ENCODE measurements around the gene ZNF665.

- TF ChIP-seq USF1 (IDR thresholded peaks at IDR 0.05; ENCODE audit: borderline replicate concordance, extremely low read length, insufficient read depth, low read depth, low read length) (no peak), MYC (IDR thresholded peaks at IDR 0.05; ENCODE audit: insufficient read depth, insufficient read length, insufficient replicate concordance, low read length, severe bottlenecking) (no peak)
- TF ChIP-seq, protein P1, sequence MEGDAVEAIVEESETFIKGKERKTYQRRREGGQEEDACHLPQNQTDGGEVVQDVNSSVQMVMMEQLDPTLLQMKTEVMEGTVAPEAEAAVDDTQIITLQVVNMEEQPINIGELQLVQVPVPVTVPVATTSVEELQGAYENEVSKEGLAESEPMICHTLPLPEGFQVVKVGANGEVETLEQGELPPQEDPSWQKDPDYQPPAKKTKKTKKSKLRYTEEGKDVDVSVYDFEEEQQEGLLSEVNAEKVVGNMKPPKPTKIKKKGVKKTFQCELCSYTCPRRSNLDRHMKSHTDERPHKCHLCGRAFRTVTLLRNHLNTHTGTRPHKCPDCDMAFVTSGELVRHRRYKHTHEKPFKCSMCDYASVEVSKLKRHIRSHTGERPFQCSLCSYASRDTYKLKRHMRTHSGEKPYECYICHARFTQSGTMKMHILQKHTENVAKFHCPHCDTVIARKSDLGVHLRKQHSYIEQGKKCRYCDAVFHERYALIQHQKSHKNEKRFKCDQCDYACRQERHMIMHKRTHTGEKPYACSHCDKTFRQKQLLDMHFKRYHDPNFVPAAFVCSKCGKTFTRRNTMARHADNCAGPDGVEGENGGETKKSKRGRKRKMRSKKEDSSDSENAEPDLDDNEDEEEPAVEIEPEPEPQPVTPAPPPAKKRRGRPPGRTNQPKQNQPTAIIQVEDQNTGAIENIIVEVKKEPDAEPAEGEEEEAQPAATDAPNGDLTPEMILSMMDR (IDR thresholded peaks at IDR 0.05 in 2 of 3, conservative IDR thresholded peaks at IDR 0.05 in 1 of 3; ENCODE audit: control insufficient read depth in 2 of 3, extremely low read depth in 1 of 3, insufficient read depth in 1 of 3, low read depth in 3 of 3, low read length in 3 of 3) = no peak
Measured at GRCh38 chr19:53193535-53194222, 521 bp upstream of the ZNF665 start.

Measured in GM12878 (cell line).